Mucosa of stomach (tissue), 1 donor: ENCODE results near the gene TAB2.
"Not testable (repeated sequence)": the region's sequence is repeated elsewhere in the genome, so short reads cannot be mapped to it uniquely, and the experiment has no call there.

Experiments used
- H3K27me3 ChIP-seq: one replicate; pipeline ENCODE4 v1.7.0; 2013; ENCODE audit warnings: mild to moderate bottlenecking, low read length; ENCODE audit not compliant: control insufficient read depth, insufficient read depth
- H3K36me3 ChIP-seq: one replicate; pipeline ENCODE4 v1.7.0; 2013; ENCODE audit warnings: low read length; ENCODE audit not compliant: control insufficient read depth, insufficient read depth
- H3K4me1 ChIP-seq: one replicate; pipeline ENCODE4 v1.7.0; 2013; ENCODE audit warnings: mild to moderate bottlenecking, low read length; ENCODE audit not compliant: control insufficient read depth, insufficient read depth
- H3K4me3 ChIP-seq: one replicate; pipeline ENCODE4 v1.7.0; 2013; ENCODE audit warnings: low read length
- H3K9ac ChIP-seq: one replicate; pipeline ENCODE4 v1.7.0; 2013; ENCODE audit warnings: mild to moderate bottlenecking, low read length, moderate library complexity
- H3K9me3 ChIP-seq: one replicate; pipeline ENCODE4 v1.7.0; 2013; ENCODE audit warnings: mild to moderate bottlenecking, low read length, moderate library complexity; ENCODE audit not compliant: control insufficient read depth
- donor health status: Pancreatic carcinoma.

TAB2 gene

DNA sequence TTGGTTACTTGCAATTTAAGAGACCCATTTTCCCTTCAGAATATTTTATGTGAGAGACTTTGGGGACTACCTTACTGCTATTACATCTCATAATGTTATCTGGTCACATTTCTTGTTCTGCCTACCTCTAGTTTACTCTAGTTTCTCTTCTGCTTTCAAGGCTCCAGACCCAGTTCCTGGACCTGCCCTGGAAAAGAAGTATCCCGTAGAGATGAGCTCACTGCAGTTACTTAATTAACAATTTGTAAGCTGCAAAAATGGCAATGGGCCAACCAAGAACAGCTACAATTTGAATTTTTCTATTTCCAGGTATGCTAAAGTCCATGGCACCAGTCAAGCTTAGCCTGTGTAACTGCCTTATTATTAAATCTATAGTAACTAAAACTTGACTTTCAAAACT is 25.0 kb downstream of the TAB2 start:
- no peak overlapping the region for H3K9ac ChIP-seq
- H3K27me3 ChIP-seq, result no peaks in the 10 kb centered on the region
- H3K36me3 ChIP-seq, result no peaks in the 10 kb centered on the region
- no peaks in the 10 kb centered on the region for H3K9me3 ChIP-seq
- no peak overlapping the region for H3K4me3 ChIP-seq
- peaks cover 28% of the 10 kb centered on the region for H3K4me1 ChIP-seq

DNA sequence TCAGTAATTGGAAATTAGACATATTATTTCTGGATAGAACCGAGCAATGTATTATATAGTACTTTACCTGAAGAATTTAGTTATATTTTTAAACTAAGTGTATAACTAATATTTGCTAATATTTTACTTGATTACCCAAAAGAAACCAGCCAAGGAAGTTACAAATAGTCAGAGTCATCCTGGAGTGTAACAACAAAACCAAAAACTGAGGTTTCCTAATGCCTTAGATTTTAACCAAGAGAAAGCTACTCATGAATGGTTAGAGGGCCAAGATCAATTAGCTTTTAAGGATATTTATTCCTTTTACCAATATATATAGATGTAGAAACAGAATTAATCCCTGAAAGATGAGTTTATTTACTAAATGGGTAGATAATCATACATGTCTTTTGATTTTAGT is 26.0 kb downstream of the TAB2 start:
- no peak overlapping the region for H3K9ac ChIP-seq
- H3K27me3 ChIP-seq, result no peaks in the 10 kb centered on the region
- no peaks in the 10 kb centered on the region for H3K36me3 ChIP-seq
- H3K9me3 ChIP-seq, result no peaks in the 10 kb centered on the region
- peaks cover 19% of the 10 kb centered on the region for H3K4me1 ChIP-seq
- H3K4me3 ChIP-seq, result no peak overlapping the region

DNA sequence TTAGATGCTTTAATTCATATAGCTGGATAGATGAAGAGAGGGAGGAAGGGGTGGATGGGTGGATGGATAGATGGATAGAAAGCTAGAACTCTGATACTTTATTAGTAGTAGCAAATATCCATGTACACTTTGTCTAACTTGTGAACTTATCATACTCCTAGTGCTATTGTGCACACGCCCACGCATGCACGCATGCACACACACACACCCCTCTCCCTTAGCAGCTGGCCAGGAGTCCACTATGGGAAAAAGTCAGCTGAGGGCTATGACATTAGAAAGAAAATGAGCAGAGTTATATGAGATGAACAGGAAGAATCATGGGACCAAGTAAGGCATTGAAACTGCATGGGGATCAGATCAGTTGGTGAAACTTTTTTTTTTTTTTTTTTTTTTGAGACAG is 28.6 kb downstream of the TAB2 start:
- H3K4me1 ChIP-seq, result peaks cover 22% of the 10 kb centered on the region
- H3K9ac ChIP-seq, result no peak overlapping the region
- no peaks in the 10 kb centered on the region for H3K36me3 ChIP-seq
- H3K27me3 ChIP-seq, result no peaks in the 10 kb centered on the region
- H3K4me3 ChIP-seq, result no peak overlapping the region
- no peaks in the 10 kb centered on the region for H3K9me3 ChIP-seq

DNA sequence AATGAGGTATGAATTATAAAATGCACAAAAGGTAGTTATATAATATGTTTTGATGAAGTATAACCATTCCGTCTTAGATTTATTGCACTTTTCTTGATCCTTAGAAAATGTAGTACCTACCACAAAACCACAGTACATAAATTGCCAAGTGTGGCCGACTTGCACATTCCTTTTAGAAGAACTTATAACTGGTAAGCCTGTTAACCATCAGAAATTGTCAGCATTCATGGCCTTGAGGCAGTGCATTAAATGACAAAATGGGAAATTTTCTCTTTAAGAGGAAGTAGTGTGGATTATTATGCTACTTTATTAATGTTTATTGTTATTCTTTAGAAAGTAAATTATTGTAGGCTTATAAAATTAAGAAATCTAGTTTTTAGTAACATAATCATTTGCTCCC is 29.6 kb downstream of the TAB2 start:
- no peak overlapping the region for H3K4me3 ChIP-seq

DNA sequence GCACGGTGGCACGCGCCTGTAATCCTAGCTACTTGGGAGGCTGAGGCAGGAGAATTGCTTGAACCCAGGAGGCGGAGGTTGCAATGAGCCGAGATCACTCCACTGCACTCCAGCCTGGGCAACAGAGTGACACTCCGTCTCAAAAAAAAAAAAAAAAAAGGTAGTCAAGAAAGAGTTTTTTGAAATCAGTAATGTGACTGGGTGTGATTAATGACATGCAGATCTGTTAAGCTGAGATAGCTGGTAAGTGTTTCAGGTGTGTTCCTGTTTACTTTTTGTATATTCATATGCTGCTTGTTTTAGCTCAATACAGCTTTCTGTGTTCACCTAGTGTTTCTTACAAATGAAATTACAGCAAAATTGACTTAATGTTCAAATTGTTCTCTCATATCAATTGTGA is 31.8 kb downstream of the TAB2 start:
- H3K36me3 ChIP-seq, H3K9me3 ChIP-seq, H3K4me3 ChIP-seq, H3K27me3 ChIP-seq, H3K9ac ChIP-seq: not testable (repeated sequence)
- peaks cover 17% of the 10 kb centered on the region for H3K4me1 ChIP-seq

More for the DNA sequence above, 29.6 kb downstream of the TAB2 start:
- H3K9me3 ChIP-seq, result no peaks in the 10 kb centered on the region
- H3K36me3 ChIP-seq, result no peaks in the 10 kb centered on the region
- no peaks in the 10 kb centered on the region for H3K27me3 ChIP-seq
- no peak overlapping the region for H3K9ac ChIP-seq
- peaks cover 23% of the 10 kb centered on the region for H3K4me1 ChIP-seq

DNA sequence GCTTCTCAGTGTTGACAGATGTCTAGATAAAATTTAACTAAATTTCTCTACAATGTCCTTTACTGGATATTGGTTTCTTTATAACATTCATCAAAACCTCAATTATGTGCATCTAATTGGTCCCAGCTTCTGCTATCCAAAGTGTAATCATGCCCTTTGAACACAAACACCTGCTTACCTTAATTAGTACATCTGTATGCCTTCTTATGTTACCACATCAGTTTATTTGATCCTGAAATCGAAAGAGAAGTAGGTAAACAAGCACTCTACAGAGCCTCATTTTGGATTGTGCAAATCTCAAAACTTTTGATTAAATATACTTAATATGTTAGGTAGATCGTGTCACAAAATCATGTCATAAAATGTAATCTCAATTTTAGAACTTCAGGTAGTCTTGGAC is 36.5 kb downstream of the TAB2 start:
- H3K9me3 ChIP-seq, result no peaks in the 10 kb centered on the region
- peaks cover 6% of the 10 kb centered on the region for H3K4me1 ChIP-seq
- H3K27me3 ChIP-seq, result no peaks in the 10 kb centered on the region
- H3K36me3 ChIP-seq, result no peaks in the 10 kb centered on the region
- H3K4me3 ChIP-seq, result no peak overlapping the region
- H3K9ac ChIP-seq, result no peak overlapping the region

DNA sequence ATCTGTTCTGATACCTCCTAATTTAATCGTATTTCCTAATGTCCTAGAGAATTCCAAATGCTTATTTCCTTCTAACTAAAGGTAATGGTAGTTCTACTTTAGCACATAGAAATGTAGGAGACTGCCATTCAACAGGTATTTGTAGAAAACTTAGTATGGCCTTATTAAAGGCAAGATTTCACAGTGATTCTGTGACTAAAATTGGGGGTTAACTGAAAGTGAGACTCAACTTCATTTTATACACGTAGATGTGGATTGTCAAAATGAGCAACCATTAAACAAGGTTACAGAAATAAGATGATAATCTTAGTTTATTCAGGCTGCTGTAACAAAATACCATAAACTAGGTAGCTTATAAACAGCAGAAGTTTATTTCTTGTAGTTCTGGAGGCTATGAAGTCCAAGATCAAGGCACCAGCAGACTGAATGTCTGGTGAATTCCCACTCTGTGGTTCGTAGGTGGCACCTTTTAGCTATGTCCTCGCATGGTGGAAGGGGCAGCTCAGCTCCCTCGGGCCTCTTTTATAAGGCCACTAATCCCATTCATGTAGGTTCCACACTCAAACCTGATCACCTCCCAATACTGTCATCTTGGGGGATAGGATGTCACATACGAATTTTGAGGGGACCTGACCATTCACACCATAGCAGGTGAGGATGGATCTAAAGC is 38.7 kb downstream of the TAB2 start:
- H3K27me3 ChIP-seq, result no peaks in the 10 kb centered on the region
- H3K4me3 ChIP-seq, result no peak overlapping the region
- H3K36me3 ChIP-seq, result no peaks in the 10 kb centered on the region
- H3K9ac ChIP-seq, result no peak overlapping the region
- peaks cover 4% of the 10 kb centered on the region for H3K4me1 ChIP-seq
- H3K9me3 ChIP-seq, result no peaks in the 10 kb centered on the region

DNA sequence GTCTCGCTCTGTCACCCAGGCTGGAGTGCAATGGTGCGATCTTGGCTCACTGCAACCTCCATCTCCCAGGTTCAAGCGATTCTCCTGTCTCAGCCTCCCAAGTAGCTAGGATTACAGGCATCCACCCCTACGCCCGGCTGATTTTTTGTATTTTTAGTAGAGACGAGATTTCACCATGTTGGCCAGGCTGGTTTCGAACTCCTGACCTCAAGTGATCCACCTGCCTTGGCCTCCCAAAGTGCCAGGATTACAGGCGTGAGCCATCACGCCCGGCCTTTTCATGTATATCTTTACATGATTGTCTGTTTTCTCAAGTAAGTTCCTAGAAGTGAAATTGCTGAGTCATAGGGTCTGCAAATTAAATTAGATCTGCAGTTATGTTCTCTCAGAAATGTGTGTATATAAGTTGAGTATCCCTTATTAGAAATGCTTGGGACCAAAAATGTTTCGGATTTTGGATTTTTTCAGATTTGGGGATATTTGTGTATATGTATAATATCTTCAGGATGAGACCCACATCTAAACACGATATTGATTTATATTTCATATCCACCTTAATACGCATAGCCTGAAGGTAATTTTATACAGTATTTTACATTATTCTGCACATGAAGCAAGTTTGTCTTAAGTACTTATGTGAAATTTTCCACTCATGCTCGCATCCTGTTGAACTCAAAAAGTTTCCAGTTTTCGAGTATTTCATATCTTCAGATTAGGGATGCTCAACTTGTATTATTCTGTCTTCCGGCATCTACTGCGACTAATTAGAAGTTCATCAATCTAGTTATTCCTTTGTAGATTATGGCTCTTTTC is 40.4 kb downstream of the TAB2 start:
- Histone ChIP-seq H3K4me1 (no peaks in the 10 kb centered on the region), H3K27me3 (no peaks in the 10 kb centered on the region), H3K4me3 (no peak overlapping the region), H3K36me3 (no peaks in the 10 kb centered on the region), H3K9ac (no peak overlapping the region), H3K9me3 (no peaks in the 10 kb centered on the region)

DNA sequence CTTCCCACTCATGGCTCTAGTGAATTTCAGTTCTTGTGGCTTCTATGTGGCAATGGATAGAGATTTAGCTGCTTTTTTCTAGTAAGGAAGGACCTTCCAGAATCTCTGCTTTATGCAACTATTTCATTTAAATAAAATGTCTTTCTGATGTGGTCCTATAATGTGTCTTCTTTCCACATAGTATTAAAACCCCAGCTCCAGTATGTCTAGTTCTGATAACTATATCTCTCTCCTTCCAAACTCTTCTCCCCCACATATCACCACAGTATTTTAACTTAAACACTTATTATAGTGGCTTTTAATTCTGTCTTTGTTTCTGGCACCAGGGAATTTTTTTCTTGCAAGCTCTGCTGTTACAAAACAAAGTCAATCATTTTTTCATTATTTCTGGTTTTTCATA is 41.9 kb downstream of the TAB2 start:
- no peak overlapping the region for H3K9ac ChIP-seq
- H3K27me3 ChIP-seq, result no peaks in the 10 kb centered on the region
- no peaks in the 10 kb centered on the region for H3K9me3 ChIP-seq
- no peaks in the 10 kb centered on the region for H3K36me3 ChIP-seq
- no peaks in the 10 kb centered on the region for H3K4me1 ChIP-seq
- no peak overlapping the region for H3K4me3 ChIP-seq

DNA sequence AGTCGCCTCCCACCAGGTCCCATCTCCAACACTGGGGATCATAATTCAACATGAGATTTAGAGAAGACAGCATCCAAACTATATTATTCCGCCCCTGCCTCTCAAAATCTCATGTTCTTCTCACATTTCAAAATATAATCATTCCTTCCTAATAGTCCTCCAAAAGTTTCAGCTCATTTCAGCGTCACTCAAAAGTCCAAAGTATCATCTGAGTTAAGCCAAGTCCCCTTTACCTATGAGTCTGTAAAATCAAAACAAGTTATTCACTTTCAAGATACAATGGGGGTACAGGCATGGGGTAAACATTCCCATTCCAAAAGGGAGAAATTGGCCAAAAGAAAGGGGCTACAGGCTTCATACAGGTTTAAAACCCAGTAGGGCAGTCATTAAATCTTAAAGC is 43.0 kb downstream of the TAB2 start:
- Histone ChIP-seq H3K9me3 (no peaks in the 10 kb centered on the region), H3K9ac (no peak overlapping the region), H3K4me3 (no peak overlapping the region), H3K4me1 (no peaks in the 10 kb centered on the region), H3K27me3 (no peaks in the 10 kb centered on the region), H3K36me3 (no peaks in the 10 kb centered on the region)

DNA sequence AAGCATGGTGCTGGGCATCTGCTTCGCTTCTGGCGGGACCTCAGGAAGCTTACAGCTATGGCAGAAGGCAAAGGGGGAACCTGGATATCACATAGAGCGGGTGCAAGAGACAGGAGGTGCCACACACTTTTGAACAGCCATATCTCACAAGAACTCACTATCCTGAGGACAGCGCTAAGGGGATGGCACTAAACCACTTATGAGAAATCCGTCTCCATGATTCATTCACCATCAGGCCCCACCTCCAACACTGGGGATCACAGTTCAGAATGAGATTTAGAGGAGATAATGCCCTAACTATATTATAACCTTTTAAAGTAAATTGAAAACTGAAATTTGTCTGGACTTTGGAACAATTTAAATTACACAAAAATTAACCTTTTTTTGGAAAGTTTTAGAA is 44.8 kb downstream of the TAB2 start:
- H3K4me3 ChIP-seq, result no peak overlapping the region
- H3K9ac ChIP-seq, result no peak overlapping the region
- H3K9me3 ChIP-seq, result no peaks in the 10 kb centered on the region
- no peaks in the 10 kb centered on the region for H3K36me3 ChIP-seq
- no peaks in the 10 kb centered on the region for H3K27me3 ChIP-seq
- peaks cover 5% of the 10 kb centered on the region for H3K4me1 ChIP-seq

DNA sequence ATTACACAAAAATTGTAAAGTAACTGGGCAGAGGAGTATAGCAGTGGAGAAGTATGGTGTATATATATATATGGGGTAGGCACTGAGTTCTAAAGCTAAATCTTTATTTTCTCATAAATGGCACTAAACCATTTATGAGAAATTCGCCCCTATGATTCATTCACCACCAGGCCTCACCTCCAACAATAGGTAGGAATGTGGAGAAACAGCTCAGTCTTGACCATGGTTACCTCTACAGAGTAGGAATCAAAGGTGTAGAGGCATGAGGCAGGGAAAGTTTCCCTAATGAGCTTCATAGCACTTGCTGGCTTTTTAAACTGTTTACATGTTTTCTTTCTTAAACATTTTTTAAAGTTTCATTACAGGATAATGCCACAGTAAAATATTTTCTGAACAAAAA is 45.6 kb downstream of the TAB2 start:
- Histone ChIP-seq H3K9me3 (no peaks in the 10 kb centered on the region), H3K27me3 (no peaks in the 10 kb centered on the region), H3K4me3 (no peak overlapping the region), H3K9ac (no peak overlapping the region), H3K4me1 (peaks cover 5% of the 10 kb centered on the region), H3K36me3 (no peaks in the 10 kb centered on the region)
